HepG2 (cell line): ENCODE measurements around the gene MYOT. TPM values are rescaled to one million over a fixed set of nuclear protein-coding genes. Genes with fewer than 3 reads are reported as not detected.

Experiments used
- ATAC-seq: fragments of 200-7000 bp; cut with Tn5 transposase; 3 replicates; pipeline ENCODE4 v1.9.1; 2020; ENCODE audit warnings: mild to moderate bottlenecking, moderate library complexity
- Bru-seq: library from RNA; stranded (reverse); fragments of 400-500 nt; gene quantifications from one replicate; lab custom pipeline; 2021; lab: Mats Ljungman, UMichigan
- BruChase-seq, 2 experiments: library from RNA; stranded (reverse); fragments of 400-500 nt; gene quantifications; one replicate each; lab custom pipeline; 2021; lab: Mats Ljungman, UMichigan
- BruUV-seq: library from RNA; stranded (reverse); fragments of 400-500 nt; replicated peaks from 2 replicates; lab custom pipeline; 2021; lab: Mats Ljungman, UMichigan
- CTCF ChIA-PET: fragments of 300-600 bp; formaldehyde crosslinking; extraction: SDS; loops from one replicate; lab custom pipeline; 2021; ENCODE audit warnings: low total read pairs, inconsistent platforms, low intra/inter-chr PET ratio; lab: Yijun Ruan, JAX
- POLR2A ChIA-PET: fragments of 350-600 bp; sonication (Branson Sonifier 250); formaldehyde crosslinking; loops from one replicate; lab custom pipeline; 2020; ENCODE audit warnings: antibody characterized with exemption, inconsistent platforms; lab: Yijun Ruan, JAX
- DNase-seq: peaks from one replicate; pipeline ENCODE4 v3.0.0-alpha.2; 2015; ENCODE audit warnings: low spot score
- FAIRE-seq: peaks from 3 replicates; lab custom pipeline; 2011; peaks lifted over from hg19 to GRCh38; lab: Jason Lieb, UNC
- H2AFZ ChIP-seq: one replicate; pipeline ENCODE4 v1.6.1; 2011; ENCODE audit warnings: low read length, inconsistent platforms
- H3K27ac ChIP-seq: fragments of 300-600 bp; 3 replicates; pipeline ENCODE4 v1.8.0; 2011; ENCODE audit warnings: mixed run types, mild to moderate bottlenecking, mixed read lengths, low read length, inconsistent platforms; ENCODE audit not compliant: insufficient read depth; ENCODE audit errors: extremely low read length
- H3K27me3 ChIP-seq, 2 experiments: fragments of 200-600 bp in 1 of 2; 2 replicates in 1 of 2; 3 replicates in 1 of 2; pipeline versions ENCODE4 v1.6.0 to v1.8.0; 2011; ENCODE audit warnings: low read length in 2 of 2, mild to moderate bottlenecking in 2 of 2, moderate library complexity in 2 of 2, inconsistent platforms in 1 of 2; ENCODE audit not compliant: insufficient read depth in 2 of 2, control insufficient read depth in 1 of 2
- H3K36me3 ChIP-seq, 2 experiments: fragments of 200-600 bp in 1 of 2; replicated peaks in 1 of 2; 2 replicates in 1 of 2; 3 replicates in 1 of 2; pipeline versions ENCODE4 v1.5.1 to v1.8.0; 2011; ENCODE audit warnings: low read length in 2 of 2, inconsistent platforms in 1 of 2; ENCODE audit not compliant: insufficient read depth in 2 of 2, control insufficient read depth in 1 of 2
- H3K4me1 ChIP-seq: 2 replicates; pipeline ENCODE4 v1.5.1; 2012; ENCODE audit warnings: low read length, inconsistent platforms; ENCODE audit not compliant: insufficient read depth
- H3K4me2 ChIP-seq: 2 replicates; pipeline ENCODE4 v1.6.0; 2011; ENCODE audit warnings: low read depth, low read length, inconsistent platforms
- H3K4me3 ChIP-seq, 3 experiments: fragments of 200-600 bp in 1 of 3; sonication (generic), shearing (Covaris generic) in 1 of 3; replicated peaks in 1 of 3; 2 replicates each; pipeline ENCODE4 v1.5.1; 2011 to 2016; ENCODE audit warnings: low read length in 3 of 3, inconsistent platforms in 2 of 3, low read depth in 2 of 3, mild to moderate bottlenecking in 2 of 3, control low read depth in 1 of 3, mixed read lengths in 1 of 3; ENCODE audit not compliant: insufficient read depth in 1 of 3
- H3K79me2 ChIP-seq: one replicate; pipeline ENCODE4 v1.6.1; 2011; ENCODE audit warnings: low read length, inconsistent platforms; ENCODE audit not compliant: insufficient read depth
- H3K9ac ChIP-seq: 2 replicates; pipeline ENCODE4 v1.6.0; 2011; ENCODE audit warnings: mild to moderate bottlenecking, low read depth, low read length, inconsistent platforms; ENCODE audit not compliant: insufficient read depth
- H3K9me3 ChIP-seq: 2 replicates; pipeline ENCODE4 v1.5.1; 2012; ENCODE audit warnings: mild to moderate bottlenecking, low read length
- H4K20me1 ChIP-seq: 2 replicates; pipeline ENCODE4 v1.6.0; 2011; ENCODE audit warnings: inconsistent platforms, mild to moderate bottlenecking, low read length, moderate library complexity; ENCODE audit not compliant: insufficient read depth
- GLMP ChIP-seq: sonication (generic); formaldehyde crosslinking; IDR thresholded peaks from 2 replicates; pipeline ENCODE4 v1.9.0; 2021; ENCODE audit warnings: missing genetic modification reagents, mild to moderate bottlenecking, borderline replicate concordance
- SOX6 ChIP-seq, 2 experiments: fragments of 450-650 bp in 1 of 2; sonication (generic) in 1 of 2; formaldehyde crosslinking in 1 of 2; IDR thresholded peaks; 2 replicates each; pipeline versions ENCODE4 v1.4.0 to v1.6.1; 2017 to 2020; ENCODE audit warnings: antibody characterized with exemption in 1 of 2, mild to moderate bottlenecking in 1 of 2, missing genetic modification reagents in 1 of 2
- ZBTB3 ChIP-seq: sonication (generic); formaldehyde crosslinking; IDR thresholded peaks from 2 replicates; pipeline ENCODE4 v1.4.0; 2020; ENCODE audit warnings: low read depth, mild to moderate bottlenecking, moderate library complexity, missing genetic modification reagents, borderline replicate concordance
- ZNF296 ChIP-seq: sonication (generic); formaldehyde crosslinking; conservative IDR thresholded peaks from 2 replicates; pipeline ENCODE4 v1.5.0; 2020; ENCODE audit warnings: mild to moderate bottlenecking, missing genetic modification reagents
- WGBS: methylation state at CpG from one replicate; pipeline ENCODE4 v1.1.6; 2017; ENCODE audit warnings: low lambda C conversion rate; 5-methylcytosine and 5-hydroxymethylcytosine counted together
- in situ Hi-C: cut with HindIII; loops from 2 replicates; pipeline ENCODE4 v1.10.0; 2017; ENCODE audit warnings: low pct_unique_long_range_greater_than_20kb; ENCODE audit not compliant: extremely low pct_ligation_motif_present
- intact Hi-C: fragments of 100-400 bp; cut with micrococcal nuclease; formaldehyde crosslinking; loops from one replicate; pipeline ENCODE4 v1.10.0; 2022; ENCODE audit not compliant: unreplicated experiment
- long read RNA-seq, 2 experiments: library from RNA in 1 of 2; library from polyadenylated mRNA in 1 of 2; stranded (forward) in 1 of 2; unstranded in 1 of 2; transcript quantifications; one replicate each; pipeline ENCODE4 v2.0.0, GENCODE V29; 2019 to 2022
- polyA minus RNA-seq, 3 experiments: library from RNA; depleted of rRNA, polyadenylated mRNA; stranded (reverse); fragments of >200 nt; gene quantifications; 2 replicates each; pipeline ENCODE4 v1.2.3, GENCODE V29; 2011; ENCODE audit warnings: low replicate concordance in 1 of 3
- polyA plus RNA-seq, 8 experiments: library from polyadenylated mRNA; depleted of rRNA in 3 of 8; stranded (reverse) in 7 of 8; unstranded in 1 of 8; fragments of >200 nt; fragmentation: Illumina TruSeq in 4 of 8; extraction: Trizol in 4 of 8; gene quantifications; 2 replicates each; pipeline versions ENCODE4 v1.2.1 to v1.2.3, GENCODE V29; 2011 to 2016; ENCODE audit warnings: low read depth in 4 of 8, missing spikeins in 1 of 8, mixed read lengths in 1 of 8; ENCODE audit not compliant: insufficient read depth in 1 of 8
- total RNA-seq, 5 experiments: library from RNA; depleted of rRNA; stranded (reverse); fragments of >200 nt; fragmentation: Illumina TruSeq; extraction: Trizol; gene quantifications; 2 replicates each; pipeline ENCODE4 v1.2.3, GENCODE V29; 2016; ENCODE audit warnings: low read depth in 1 of 5

The MYOT gene
- total RNA-seq (2016; rRNA removed; fragmentation: Illumina TruSeq; extraction: Trizol) (not detected in 2 replicates), polyA plus RNA-seq (2011; rRNA removed) (not detected in 2 replicates), polyA minus RNA-seq (2011; rRNA and poly(A)+ RNA removed; ENCODE audit: low replicate concordance) (not detected in 2 replicates), Bru-seq, nascent RNA (percentile 5 among the genes with signal in this experiment), BruChase-seq, experiment 1, labeled RNA remaining after a 6-hour chase (not detected), BruChase-seq, experiment 2, labeled RNA remaining after a 2-hour chase (not detected)
- not detected in 2 replicates for total RNA-seq (2016; cell fraction: cytosol; rRNA removed; fragmentation: Illumina TruSeq; extraction: Trizol; ENCODE audit: low read depth)
- total RNA-seq (2016; cell fraction: insoluble cytoplasmic fraction; rRNA removed; fragmentation: Illumina TruSeq; extraction: Trizol), result not detected in 2 replicates
- not detected in 2 replicates for total RNA-seq (2016; cell fraction: membrane; rRNA removed; fragmentation: Illumina TruSeq; extraction: Trizol)
- total RNA-seq (2016; cell fraction: nucleus; rRNA removed; fragmentation: Illumina TruSeq; extraction: Trizol), result not detected in 2 replicates
- polyA plus RNA-seq (2011; cell fraction: cytosol; rRNA removed), result not detected in 2 replicates
- not detected in 2 replicates for polyA plus RNA-seq (2011; cell fraction: nucleus; rRNA removed)
- not detected in 2 replicates for polyA plus RNA-seq (2012)
- not detected in 2 replicates for polyA plus RNA-seq (2016; cell fraction: cytosol; fragmentation: Illumina TruSeq; extraction: Trizol; ENCODE audit: low read depth)
- not detected in 2 replicates for polyA plus RNA-seq (2016; cell fraction: insoluble cytoplasmic fraction; fragmentation: Illumina TruSeq; extraction: Trizol; ENCODE audit: low read depth)
- not detected in 2 replicates for polyA plus RNA-seq (2016; cell fraction: membrane; fragmentation: Illumina TruSeq; extraction: Trizol; ENCODE audit: low read depth)
- polyA plus RNA-seq (2016; cell fraction: nucleus; fragmentation: Illumina TruSeq; extraction: Trizol; ENCODE audit: insufficient read depth, low read depth), result not detected in 2 replicates
- not detected in 2 replicates for polyA minus RNA-seq (2011; cell fraction: cytosol; rRNA and poly(A)+ RNA removed)
- polyA minus RNA-seq (2011; cell fraction: nucleus; rRNA and poly(A)+ RNA removed), result not detected in 2 replicates
- long read RNA-seq, experiment 1, result 0 reads
- long read RNA-seq, experiment 2, result 0 reads

- Histone ChIP-seq H3K9me3 (no peaks in the 10 kb centered on the region), H3K79me2 (no peaks in the 10 kb centered on the region), H3K9ac (no peak within 1 kb of the TSS), H3K27me3 (no peaks in the 10 kb centered on the region; a peak in 1 of 5 replicates), H3K36me3 (no peaks in the 10 kb centered on the region), H3K4me1 (no peaks in the 10 kb centered on the region), H2AFZ (no peak within 1 kb of the TSS), H3K4me3 (no peak within 1 kb of the TSS), H3K27ac (no peak within 1 kb of the TSS), H3K4me2 (no peak within 1 kb of the TSS), H4K20me1 (no peaks in the 10 kb centered on the region)
- DNase-seq (no peak), ATAC-seq (no peak), FAIRE-seq (no peak)
- intact Hi-C loops, result no loop called here
- ChIA-PET POLR2A (no interaction called here), CTCF (no interaction called here)
- in situ Hi-C loops, result no loop called here
- BruUV-seq, result no TSS peak
- TF ChIP-seq SOX6 (IDR thresholded peaks at IDR 0.05), result no peak
- no peak for TF ChIP-seq SOX6 (CRISPR knock-in tag; IDR thresholded peaks at IDR 0.05)
- no peak for TF ChIP-seq ZBTB3
- TF ChIP-seq GLMP (CRISPR knock-in tag), result no peak
- no peak for TF ChIP-seq ZNF296 (CRISPR knock-in tag)
- WGBS, result 4% methylated on average over 3 of the region's 3 CpGs
Observed at GRCh38 chr5:137867664-137868063, at the start of gene MYOT. TSS of gene MYOT (plus strand) at chr5:137867860. CDS start at chr5:137870652, 2,792 bp downstream.
